Loucy (cell line): ENCODE data around the gene SIAH2.

ENCODE experiments used
- CTCF ChIP-seq: fragments of 200-600 bp; sonication (generic); conservative IDR thresholded peaks from 2 replicates; pipeline ENCODE4 v1.5.1; 2014; ENCODE audit warnings: mild to moderate bottlenecking, antibody characterized with exemption, low read length
- EZH2phosphoT487 ChIP-seq: fragments of 200-600 bp; IDR thresholded peaks from 2 replicates; pipeline ENCODE4 v1.6.1; 2018; ENCODE audit warnings: antibody characterized with exemption, mild to moderate bottlenecking, moderate library complexity, borderline replicate concordance

- TF ChIP-seq CTCF: no peak
- no peak for TF ChIP-seq EZH2phosphoT487
These were observed 5.6 kb downstream of the SIAH2 start for GRCh38 chr3:150757364-150757763.
